RWPE1 (cell line): ENCODE data around the gene ZNF606.

Experiments used
- CTCF ChIA-PET: fragments of 350-600 bp; sonication (Branson Sonifier 250); formaldehyde crosslinking; extraction: SDS; loops from one replicate; lab custom pipeline; 2021; lab: Yijun Ruan, JAX
- POLR2A ChIA-PET: fragments of 400-600 bp; formaldehyde crosslinking; extraction: SDS; loops from one replicate; lab custom pipeline; 2020; ENCODE audit warnings: antibody characterized with exemption; ENCODE audit not compliant: low non-redundant PET; lab: Yijun Ruan, JAX
- DNase-seq: peaks from one replicate; pipeline ENCODE4 v3.0.0; 2012; ENCODE audit warnings: low spot score
- H3K27ac ChIP-seq: fragments of 450-650 bp; 2 replicates; pipeline ENCODE4 v1.5.1; 2017
- TF ChIP-seq, protein P1 (sequence below): fragments of 450-650 bp; conservative IDR thresholded peaks from 2 replicates; pipeline ENCODE4 v1.5.1; 2017; ENCODE audit warnings: low read depth, mild to moderate bottlenecking

The ZNF606 gene

DNA sequence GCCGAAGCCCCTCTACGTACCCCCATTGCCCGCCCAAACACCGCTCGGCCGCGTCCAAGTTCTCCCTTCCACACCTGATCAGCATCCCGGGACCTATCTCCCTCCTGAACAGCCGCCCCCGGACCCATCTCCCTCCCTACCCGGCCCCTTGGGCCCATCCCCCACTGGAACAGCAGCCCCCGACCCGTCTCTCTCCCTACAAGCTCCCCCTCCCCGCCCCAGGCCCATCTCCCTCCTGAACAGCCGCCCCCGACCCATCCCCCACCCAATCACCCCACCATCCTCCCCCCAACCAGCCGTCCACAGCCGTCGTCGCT, 31.8 kb upstream of the ZNF606 start:
- no peak for DNase-seq
- no peak overlapping the region for H3K27ac ChIP-seq
- POLR2A ChIA-PET: no interaction called here
- TF ChIP-seq, protein P1, sequence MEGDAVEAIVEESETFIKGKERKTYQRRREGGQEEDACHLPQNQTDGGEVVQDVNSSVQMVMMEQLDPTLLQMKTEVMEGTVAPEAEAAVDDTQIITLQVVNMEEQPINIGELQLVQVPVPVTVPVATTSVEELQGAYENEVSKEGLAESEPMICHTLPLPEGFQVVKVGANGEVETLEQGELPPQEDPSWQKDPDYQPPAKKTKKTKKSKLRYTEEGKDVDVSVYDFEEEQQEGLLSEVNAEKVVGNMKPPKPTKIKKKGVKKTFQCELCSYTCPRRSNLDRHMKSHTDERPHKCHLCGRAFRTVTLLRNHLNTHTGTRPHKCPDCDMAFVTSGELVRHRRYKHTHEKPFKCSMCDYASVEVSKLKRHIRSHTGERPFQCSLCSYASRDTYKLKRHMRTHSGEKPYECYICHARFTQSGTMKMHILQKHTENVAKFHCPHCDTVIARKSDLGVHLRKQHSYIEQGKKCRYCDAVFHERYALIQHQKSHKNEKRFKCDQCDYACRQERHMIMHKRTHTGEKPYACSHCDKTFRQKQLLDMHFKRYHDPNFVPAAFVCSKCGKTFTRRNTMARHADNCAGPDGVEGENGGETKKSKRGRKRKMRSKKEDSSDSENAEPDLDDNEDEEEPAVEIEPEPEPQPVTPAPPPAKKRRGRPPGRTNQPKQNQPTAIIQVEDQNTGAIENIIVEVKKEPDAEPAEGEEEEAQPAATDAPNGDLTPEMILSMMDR: no peak
- CTCF ChIA-PET: no interaction called here

DNA sequence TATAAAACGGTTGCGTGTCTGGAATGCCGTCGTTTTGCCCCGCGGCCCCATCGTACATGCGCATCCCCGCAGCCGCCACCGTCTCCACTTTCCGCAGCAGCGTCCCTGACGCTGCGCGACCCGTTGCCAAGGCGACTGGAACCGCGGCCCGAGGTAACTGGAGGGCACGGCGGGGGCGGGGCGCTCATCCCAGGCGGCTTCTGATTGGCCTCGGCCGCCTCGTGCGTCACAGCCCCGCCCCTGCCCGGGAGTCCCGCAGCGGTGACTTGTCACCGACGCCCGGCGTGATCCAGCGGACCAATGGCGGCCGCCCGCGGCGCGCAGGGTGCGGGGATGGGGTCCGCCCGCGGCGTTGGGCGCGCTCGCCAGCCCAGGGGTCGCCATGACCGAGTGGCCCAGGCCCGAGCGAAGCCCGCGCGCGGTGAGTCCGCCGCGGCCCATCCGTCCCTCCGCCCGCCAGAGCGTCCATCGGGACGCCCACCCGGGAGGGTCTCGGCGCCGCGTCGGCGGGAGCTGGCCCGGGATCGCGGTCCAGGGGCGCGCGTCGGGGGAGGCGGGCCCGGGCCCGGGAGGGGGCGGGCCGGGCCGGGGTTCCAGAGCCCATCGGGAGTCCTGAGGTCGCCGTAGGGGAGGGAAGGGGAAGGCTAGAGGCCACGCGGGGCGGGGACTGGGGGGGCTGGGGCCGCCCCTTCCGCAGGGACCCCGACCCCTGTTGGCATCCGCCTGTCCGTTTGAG, 31.3 kb upstream of the ZNF606 start, which contains the start of gene ZSCAN1:
Gene ZSCAN1 (plus strand): TSS at position 285 of the 736 bp plus-strand sequence. CDS start 3,812 bp downstream, outside the sequence.
- DNase-seq: no peak
- ChIA-PET POLR2A (no interaction called here), CTCF (no interaction called here)
- no peak within 1 kb of the TSS for H3K27ac ChIP-seq
- TF ChIP-seq, protein P1: no peak

DNA sequence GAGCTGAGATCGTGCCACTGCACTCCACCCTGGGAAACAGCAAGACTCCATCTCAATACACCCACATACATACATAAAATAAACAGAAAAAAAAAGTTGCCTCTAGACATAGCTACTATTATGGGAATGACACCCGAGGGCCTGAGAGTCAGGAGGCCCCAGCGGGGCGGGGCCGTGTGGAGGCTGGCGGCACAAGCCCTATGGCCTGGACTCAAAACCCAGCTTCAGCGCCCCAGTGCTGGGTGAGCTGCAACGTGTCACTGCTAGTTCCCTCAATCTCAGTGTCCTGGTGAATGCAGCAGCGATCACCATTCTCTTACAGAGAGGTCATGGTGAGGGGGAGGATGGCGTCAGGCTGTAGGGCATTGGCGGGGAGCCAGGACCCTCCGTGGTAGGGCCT, 22.0 kb upstream of the ZNF606 start:
- TF ChIP-seq, protein P1: no peak
- CTCF ChIA-PET: no interaction called here
- POLR2A ChIA-PET: no interaction called here

DNA sequence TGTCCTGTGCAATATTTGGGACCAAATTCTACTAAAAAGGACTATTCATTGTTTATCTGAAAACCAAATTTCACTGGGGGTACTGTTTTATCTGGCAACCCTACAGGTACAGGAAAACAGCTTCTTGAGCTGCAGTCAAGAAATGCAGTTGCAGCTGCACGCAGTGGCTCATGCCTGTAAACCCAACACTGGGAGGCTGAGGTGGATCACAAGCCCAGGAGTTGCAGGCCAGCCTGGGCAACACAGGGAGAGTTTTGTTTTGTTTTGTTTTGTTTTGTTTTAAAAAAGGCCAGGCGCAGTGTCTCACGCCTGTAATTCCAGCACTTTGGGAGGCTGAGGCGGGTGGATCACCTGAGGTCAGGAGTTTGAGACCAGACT, 19.7 kb upstream of the ZNF606 start:
- ChIA-PET POLR2A (no interaction called here), CTCF (no interaction called here)
- TF ChIP-seq, protein P1: no peak
- DNase-seq: no peak
- no peak overlapping the region for H3K27ac ChIP-seq

More for the DNA sequence above, 22.0 kb upstream of the ZNF606 start:
- no peak for DNase-seq
- no peak overlapping the region for H3K27ac ChIP-seq

DNA sequence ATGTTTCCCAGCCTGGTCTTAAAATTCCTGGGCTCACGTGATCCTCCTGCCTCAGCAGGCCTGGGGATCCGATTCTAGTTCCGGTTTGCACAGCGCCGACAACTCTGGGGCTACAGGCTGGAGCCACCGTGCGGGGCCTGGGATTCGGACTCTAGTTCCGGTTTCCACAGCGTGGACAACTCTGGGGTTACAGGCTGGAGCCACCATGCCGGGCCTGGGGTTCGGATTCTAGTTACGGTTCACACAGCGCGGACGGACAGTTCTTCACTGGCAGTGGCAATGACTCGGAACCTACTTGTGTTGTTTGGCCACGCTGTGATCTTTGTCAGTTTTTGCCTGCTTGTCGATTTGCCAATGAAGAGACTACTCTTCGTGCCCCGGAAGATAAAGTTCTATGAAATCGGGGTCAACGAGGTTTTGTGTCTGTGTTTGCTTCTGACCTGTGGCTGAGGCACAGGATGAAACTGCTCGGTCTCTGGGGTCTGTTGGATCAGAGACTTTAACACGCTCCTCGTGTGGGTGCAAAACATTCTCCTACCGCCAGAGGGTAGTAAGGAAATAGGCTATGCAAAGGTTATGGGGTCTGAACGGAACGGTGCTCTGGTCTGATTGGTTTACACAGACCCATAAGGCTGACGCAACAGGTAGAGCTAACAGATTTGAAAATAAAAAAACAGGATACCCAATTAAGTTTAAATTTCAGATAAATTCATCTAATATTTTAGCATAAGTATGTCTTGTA, 19.1 kb upstream of the ZNF606 start:
- TF ChIP-seq, protein P1: no peak
- ChIA-PET CTCF (interaction anchor here (0.6 kb wide), 1 partner anchor 50 kb away, joined by 3 read pairs; no protein-coding TSS in a partner anchor), POLR2A (no interaction called here)
- H3K27ac ChIP-seq: no peak overlapping the region
- no peak for DNase-seq

DNA sequence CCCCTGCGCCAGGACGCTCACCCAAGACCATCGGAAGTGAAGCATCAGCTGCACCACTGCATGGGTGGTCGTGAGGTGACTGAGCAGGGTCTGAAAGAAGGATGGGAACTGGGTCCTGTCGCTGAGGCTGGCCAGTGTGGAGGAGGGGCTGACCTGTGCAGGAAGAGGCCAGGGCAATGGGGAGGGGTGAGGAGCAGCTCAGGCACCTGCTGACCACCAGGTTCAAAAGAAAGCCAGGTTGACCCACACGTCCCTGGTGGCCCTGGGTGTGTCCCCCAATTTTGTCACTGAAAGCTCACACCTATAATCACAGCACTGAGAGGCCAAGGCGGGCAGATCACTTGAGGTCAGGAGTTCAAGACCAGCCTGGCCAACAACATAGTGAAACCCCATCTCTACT, 17.5 kb upstream of the ZNF606 start:
- TF ChIP-seq, protein P1: no peak
- CTCF ChIA-PET: no interaction called here
- H3K27ac ChIP-seq: no peak overlapping the region
- DNase-seq: no peak
- POLR2A ChIA-PET: no interaction called here
